Uterus (tissue), 2 donors: ENCODE results near the gene HIPK1.

ENCODE experiments used
- POLR2A ChIP-seq, 2 donors: fragments of 450-650 bp; IDR thresholded peaks; one replicate each; pipeline ENCODE4 v1.6.1; 2016; ENCODE audit warnings: antibody characterized with exemption in 2 of 2, mild to moderate bottlenecking in 1 of 2, moderate library complexity in 1 of 2
- TF ChIP-seq, protein P1 (sequence below), 4 experiments: fragments of 200-600 bp in 2 of 4; fragments of 450-650 bp in 2 of 4; sonication (generic) in 2 of 4; IDR thresholded peaks; one replicate each; pipeline ENCODE4 v1.5.1; 2016 to 2019; ENCODE audit warnings: antibody characterized with exemption in 4 of 4, mild to moderate bottlenecking in 2 of 4, moderate library complexity in 1 of 4

DNA sequence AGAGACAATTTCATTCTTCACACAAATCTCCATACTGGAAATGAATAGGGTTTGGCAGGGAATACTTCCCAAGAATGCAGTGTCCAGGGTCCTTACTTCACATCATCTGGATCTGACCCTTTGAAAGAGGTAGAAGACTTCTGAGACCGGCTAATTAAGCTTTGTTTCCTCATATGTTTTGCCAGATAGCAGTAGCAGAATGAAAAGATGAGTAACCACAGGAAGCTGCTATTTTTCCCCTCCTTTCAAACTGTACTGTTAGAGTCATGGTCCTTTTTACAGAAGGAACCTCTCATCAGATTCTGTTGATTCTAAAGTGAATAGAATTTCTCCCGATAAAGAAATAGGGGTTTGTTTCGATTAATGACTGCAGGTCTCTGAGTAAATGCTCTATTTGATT is 48.8 kb downstream of the HIPK1 start:
- TF ChIP-seq, protein P1, sequence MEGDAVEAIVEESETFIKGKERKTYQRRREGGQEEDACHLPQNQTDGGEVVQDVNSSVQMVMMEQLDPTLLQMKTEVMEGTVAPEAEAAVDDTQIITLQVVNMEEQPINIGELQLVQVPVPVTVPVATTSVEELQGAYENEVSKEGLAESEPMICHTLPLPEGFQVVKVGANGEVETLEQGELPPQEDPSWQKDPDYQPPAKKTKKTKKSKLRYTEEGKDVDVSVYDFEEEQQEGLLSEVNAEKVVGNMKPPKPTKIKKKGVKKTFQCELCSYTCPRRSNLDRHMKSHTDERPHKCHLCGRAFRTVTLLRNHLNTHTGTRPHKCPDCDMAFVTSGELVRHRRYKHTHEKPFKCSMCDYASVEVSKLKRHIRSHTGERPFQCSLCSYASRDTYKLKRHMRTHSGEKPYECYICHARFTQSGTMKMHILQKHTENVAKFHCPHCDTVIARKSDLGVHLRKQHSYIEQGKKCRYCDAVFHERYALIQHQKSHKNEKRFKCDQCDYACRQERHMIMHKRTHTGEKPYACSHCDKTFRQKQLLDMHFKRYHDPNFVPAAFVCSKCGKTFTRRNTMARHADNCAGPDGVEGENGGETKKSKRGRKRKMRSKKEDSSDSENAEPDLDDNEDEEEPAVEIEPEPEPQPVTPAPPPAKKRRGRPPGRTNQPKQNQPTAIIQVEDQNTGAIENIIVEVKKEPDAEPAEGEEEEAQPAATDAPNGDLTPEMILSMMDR (IDR thresholded peaks at IDR 0.05): no peak
- no peak for TF ChIP-seq POLR2A (IDR thresholded peaks at IDR 0.05)
